Epithelial cell of esophagus (primary cell): ENCODE measurements around the gene ERO1A.

Experiments
- DNase-seq: peaks from one replicate; pipeline ENCODE4 v3.0.0; 2010; ENCODE audit warnings: low read depth
- H3K4me3 ChIP-seq: 2 replicates; pipeline ENCODE4 v1.5.1; 2011; ENCODE audit warnings: mild to moderate bottlenecking, low read length, control low read depth
- CTCF ChIP-seq: IDR thresholded peaks from 2 replicates; pipeline ENCODE4 v1.5.1; 2011; ENCODE audit warnings: low read depth, mild to moderate bottlenecking, low read length, control low read depth, inconsistent platforms; ENCODE audit not compliant: insufficient read depth; ENCODE audit errors: missing control alignments

Gene ERO1A

GRCh38 chr14:52650774-52651173 is 44.6 kb downstream of the ERO1A start:
- no peak overlapping the region for H3K4me3 ChIP-seq
- no peak for TF ChIP-seq CTCF
- no peak for DNase-seq

- no peak for TF ChIP-seq CTCF
- H3K4me3 ChIP-seq: no peak overlapping the region
- no peak for DNase-seq
These were observed 45.8 kb downstream of the ERO1A start for GRCh38 chr14:52649511-52649910.

- no peak overlapping the region for H3K4me3 ChIP-seq
- TF ChIP-seq CTCF: no peak
- DNase-seq: no peak
These were observed 53.6 kb downstream of the ERO1A start for GRCh38 chr14:52641745-52642144.

DNA sequence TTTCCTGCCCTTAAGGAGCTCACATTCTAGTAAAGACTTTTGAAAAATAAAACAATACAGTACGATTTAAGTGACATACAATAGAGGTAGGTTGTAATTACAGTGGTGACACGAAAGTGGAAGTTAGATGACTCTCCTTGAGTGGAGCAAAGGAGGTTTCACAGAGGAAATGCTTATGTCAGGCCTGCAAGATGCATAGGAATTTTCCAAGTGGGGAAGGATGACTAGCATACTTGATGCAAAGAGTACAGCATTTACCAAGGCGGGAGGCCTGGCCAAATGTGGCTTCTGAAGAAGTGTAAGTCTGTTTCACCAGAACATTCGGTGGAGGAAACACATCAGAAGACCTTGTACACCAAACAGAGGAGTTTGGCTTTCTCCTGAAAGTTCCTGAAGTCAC is 55.2 kb downstream of the ERO1A start:
- no peak for DNase-seq
- no peak overlapping the region for H3K4me3 ChIP-seq
- TF ChIP-seq CTCF: no peak

GRCh38 chr14:52619687-52620086 is 75.7 kb downstream of the ERO1A start:
- no peak for TF ChIP-seq CTCF
- no peak for DNase-seq
- H3K4me3 ChIP-seq: no peak overlapping the region

- TF ChIP-seq CTCF: no peak
- DNase-seq: no peak
- H3K4me3 ChIP-seq: no peak overlapping the region
These were observed 76.8 kb downstream of the ERO1A start for GRCh38 chr14:52618602-52619001.

DNA sequence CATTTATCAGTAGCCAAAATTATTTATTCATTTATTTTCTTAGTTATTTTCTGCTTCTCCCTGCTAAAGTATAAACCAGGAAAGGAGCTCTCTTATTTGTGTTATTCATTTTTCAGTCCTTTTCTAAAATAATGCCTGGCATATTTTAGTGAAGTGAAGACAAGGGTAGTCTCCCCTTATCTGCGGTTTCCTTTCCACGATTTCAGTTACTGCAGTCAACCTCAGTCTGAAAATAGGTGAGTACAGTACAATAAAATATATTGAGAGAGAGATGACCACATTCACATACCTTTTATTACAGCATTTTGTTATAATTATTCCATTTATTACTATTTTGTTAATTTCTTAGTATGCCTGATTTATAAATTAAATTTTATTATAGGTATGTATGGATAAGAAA is 85.2 kb downstream of the ERO1A start:
- no peak for DNase-seq
- no peak for TF ChIP-seq CTCF
- no peak overlapping the region for H3K4me3 ChIP-seq
